GM18498 (cell line): ENCODE data around the gene RPRD1B.
A peak's percentile ranks its signal among the peaks of the same experiment; 100 is the strongest.
"Not testable (repeated sequence)": the region's sequence is repeated elsewhere in the genome, so short reads cannot be mapped to it uniquely, and the experiment has no call there.

Source experiments
- ATAC-seq: cut with Tn5 transposase; IDR thresholded peaks from one replicate; pipeline ENCODE4 v1.9.1; 2021; ENCODE audit warnings: mild to moderate bottlenecking, moderate library complexity; ENCODE audit not compliant: unreplicated experiment

RPRD1B gene

GRCh38 chr20:38000293-38000692, 33.3 kb upstream of the RPRD1B start:
- no peak for ATAC-seq

DNA sequence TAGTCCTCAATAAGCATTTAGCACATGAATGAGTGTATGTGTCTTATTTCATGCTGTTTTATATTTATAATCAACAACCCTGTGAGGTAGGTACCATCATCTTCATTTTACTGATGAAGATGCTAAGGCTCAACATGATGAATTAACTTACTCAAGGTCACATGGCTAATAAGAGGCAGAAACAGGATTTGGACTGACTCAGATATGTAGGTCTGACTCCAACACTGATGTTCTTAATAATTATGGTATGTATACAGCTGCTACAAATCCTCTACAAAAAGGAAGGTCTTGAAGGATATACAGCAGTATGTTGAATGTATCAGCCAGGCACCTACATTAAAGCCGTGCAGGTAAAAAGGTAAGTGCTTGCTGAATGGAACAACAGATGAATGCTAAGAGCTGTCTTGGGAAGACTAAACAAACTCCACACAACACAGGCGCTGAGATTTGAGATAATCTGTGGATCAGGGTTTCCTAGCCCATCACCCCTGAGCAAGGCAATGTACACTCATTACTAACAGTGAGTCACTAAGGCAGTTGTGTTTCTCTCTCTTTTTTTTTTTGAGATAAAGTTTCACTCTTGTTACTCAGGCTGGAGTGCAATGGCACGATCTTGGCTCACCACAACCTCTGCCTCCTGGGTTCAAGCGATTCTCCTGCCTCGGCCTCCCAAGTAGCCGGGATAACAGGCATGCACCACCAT, 32.2 kb upstream of the RPRD1B start:
- no peak for ATAC-seq

DNA sequence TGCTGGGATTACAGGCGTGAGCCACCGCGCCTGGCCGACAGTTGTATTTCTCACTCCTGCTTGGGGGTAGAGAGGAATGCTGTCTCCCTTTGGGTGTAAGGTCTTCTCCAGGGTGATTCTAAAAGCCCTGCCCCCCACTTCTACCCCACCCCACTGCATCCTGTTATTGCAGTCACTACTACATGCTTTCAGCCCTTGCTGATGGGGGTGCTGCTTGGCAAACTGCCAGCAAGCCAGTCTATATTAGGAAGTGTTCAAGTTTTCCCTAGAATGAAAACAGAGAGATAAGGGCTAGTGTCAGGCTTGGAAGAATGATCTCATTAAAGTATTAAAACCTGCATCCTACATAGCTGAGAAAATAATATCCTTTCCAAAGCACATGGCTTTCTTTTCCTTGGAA, 31.6 kb upstream of the RPRD1B start:
- no peak for ATAC-seq

- ATAC-seq = no peak
Observed at GRCh38 chr20:38002422-38002821, 31.1 kb upstream of the RPRD1B start.

GRCh38 chr20:38004416-38004815, 29.1 kb upstream of the RPRD1B start:
- no peak for ATAC-seq

DNA sequence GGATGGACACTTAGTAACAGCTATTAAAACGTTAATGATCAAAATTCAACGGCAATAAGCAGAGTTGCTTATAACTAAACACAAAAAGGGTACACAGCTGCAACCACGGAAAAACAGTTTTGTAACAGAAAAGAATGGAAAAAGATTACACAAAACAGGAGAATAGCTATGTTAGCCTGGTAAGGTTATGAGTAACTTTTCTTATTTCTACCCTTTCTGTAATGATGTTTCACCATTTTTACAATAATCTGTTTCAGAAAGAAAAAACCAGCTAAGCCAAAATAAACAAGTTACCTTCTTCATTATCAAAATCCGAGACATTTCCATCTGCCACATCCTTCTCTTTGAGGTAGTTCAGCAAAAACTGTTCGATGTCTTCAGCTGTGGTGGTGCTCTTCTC, 27.6 kb upstream of the RPRD1B start:
- ATAC-seq = no peak

GRCh38 chr20:38007526-38007925, 26.0 kb upstream of the RPRD1B start:
- ATAC-seq = no peak

- ATAC-seq = no peak
Observed at GRCh38 chr20:38008233-38008944, 25.2 kb upstream of the RPRD1B start.

GRCh38 chr20:38009416-38009815, 24.1 kb upstream of the RPRD1B start:
- ATAC-seq = not testable (repeated sequence)

GRCh38 chr20:38011696-38012095, 21.9 kb upstream of the RPRD1B start:
- no peak for ATAC-seq

DNA sequence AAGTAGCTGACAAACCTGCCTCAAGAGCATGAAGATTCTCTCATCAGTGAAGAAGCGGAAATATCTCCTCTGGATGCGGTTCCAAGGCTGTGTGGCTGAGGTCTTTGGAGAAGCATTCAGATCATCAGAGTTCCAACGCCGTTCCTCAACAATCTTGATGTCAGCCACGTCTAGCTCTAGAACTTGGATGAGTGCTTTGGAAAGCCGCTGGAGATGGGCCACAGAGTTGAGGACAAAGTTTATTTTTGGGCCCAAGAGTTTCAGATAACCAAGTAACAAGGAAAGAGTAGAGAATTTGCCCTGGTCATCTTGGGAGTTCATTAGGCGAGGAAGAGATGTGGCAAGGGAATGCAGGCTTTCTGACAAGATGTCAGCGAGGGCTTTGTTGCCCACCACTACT, 21.2 kb upstream of the RPRD1B start:
- ATAC-seq = no peak

- ATAC-seq = no peak
Observed at GRCh38 chr20:38013887-38014286, 19.7 kb upstream of the RPRD1B start.

GRCh38 chr20:38017959-38018358, 15.6 kb upstream of the RPRD1B start:
- ATAC-seq = no peak

GRCh38 chr20:38018385-38018784, 15.2 kb upstream of the RPRD1B start:
- no peak for ATAC-seq

DNA sequence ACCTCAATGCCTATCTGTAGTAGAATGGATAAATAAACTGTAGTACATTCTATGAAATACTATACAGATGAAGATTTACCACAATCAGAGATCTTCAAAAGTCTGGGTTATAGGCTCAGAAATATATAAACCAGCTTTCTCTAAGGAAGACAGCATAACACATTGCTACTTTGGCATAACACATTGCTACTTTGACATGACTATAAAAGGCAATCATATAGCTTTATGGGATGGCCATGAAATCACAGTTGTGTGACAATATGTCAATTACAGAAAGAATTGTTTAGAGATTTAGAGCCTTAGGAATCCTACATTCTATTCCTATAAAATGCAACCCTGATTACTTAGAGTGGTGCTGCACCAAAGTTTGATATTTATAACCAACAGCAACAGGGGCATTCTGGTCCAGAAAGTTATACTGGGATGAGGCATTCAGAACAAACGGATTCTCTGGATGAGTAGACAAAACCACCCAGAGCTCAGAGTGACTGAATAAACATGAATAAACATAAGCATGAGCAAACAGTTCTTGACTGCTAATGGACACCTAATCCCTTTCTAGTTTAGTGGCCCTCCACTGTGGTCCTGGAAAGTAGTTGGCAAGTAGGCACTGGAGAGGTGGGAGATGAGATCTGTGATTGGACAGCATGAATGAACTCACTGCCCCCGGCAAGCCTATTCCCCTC, 12.3 kb upstream of the RPRD1B start:
- no peak for ATAC-seq

DNA sequence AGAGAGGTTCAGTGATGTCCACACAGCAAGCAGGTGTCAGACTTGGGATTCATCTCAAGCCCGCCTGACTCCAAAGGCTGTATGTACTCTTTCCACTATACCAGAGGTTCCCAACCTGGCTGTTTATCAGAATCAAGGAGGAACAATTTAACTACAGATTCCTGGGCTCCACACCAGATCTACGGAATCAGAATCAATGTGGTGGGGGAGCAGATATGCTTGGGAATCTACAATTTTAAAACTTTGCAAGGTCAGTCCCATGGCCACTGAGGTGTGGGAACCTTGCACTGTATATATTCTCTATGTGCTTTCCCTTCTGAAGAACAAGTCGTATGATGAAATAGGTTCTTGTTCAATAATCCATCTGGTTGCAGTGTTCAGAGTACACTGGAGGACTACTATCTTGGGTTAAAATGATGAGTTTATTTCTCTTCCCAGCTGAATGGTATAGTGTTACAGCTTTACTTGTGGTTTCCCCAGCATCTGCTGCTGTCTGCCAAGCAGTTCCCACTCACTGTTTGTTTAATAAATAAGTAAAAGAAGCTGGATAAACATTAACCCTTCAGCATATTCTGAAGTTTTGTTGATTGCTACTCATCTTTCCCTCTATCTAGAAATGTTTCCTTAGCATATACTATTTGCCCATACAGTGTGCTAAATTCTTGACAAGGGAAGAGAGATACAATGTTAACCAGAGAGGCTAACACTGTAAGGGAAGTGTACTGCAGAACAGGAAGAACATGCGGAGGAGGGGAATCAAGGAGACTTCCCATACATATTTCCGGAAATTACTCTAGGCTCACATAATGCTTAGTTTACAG, 10.2 kb upstream of the RPRD1B start:
- no peak for ATAC-seq

DNA sequence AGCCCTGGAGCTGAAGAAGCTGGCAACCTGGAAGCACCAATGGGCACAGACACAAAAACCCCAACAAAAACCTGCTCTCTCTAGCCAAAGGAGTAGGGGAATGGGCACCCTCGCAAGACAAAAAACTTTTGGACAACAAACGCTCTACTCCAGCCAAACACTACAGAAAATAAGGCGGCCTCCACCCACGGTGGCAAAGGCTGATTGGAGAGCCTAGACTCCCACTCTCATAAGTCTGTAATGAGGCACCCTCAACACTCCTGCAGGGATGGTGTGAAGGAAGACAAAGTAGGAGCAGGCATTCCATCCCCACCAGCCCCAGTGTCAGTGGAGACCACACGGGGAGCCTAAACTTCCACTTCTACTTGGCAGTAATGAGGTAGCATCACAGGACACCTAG, 9.1 kb upstream of the RPRD1B start:
- no peak for ATAC-seq

- no peak for ATAC-seq
Observed at GRCh38 chr20:38029453-38029852, 4.1 kb upstream of the RPRD1B start.

- no peak for ATAC-seq
Observed at GRCh38 chr20:38031957-38032356, 1.6 kb upstream of the RPRD1B start.

DNA sequence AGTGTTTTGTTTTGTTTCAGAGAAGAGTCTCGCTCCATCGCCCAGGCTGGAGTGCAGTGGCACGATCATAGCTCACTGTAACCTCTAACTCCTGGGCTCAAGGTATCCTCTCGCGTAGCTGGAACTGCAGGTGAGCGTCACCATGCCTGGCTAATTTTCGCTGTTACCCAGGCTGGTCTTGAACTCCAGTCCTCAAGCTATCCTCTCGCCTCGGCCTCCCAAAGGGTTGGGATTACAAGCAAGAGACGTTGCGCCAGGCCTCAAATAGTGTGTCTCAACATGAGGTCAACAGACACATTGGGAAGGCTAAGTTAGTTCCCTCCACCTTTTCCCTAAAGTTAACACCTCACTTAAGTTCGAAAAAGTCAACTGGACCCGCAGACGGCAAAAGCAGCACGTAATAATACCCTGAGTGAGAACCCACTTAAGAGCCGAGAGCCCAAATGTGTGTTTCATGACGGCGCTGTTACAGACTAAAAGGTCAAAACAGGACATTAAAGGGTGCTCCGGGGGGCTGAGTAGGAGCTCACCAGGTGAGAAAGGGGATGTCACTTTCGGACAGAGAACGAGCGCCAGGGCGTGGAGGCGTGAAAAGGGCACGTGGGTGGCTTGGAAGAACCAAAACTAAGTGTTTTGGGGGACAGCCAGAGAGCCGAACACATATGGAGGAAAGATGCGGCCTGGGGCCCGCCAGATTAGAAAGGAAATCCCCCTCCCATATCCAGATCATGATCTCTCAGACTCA, 789 bp upstream of the RPRD1B start:
- ATAC-seq = peak; percentile 58
